Endothelial cell of umbilical vein (primary cell): ENCODE data around the gene TREML1.

Experiments used
- EZH2 ChIP-seq: IDR thresholded peaks from 2 replicates; pipeline ENCODE4 v1.6.1; 2012; ENCODE audit warnings: borderline replicate concordance, low read depth, mild to moderate bottlenecking, moderate library complexity, low read length, inconsistent platforms; ENCODE audit not compliant: severe bottlenecking
- FOS ChIP-seq: IDR thresholded peaks from 2 replicates; pipeline ENCODE4 v1.6.1; 2011; ENCODE audit warnings: mild to moderate bottlenecking, low read length, moderate library complexity, borderline replicate concordance; ENCODE audit not compliant: insufficient read depth
- POLR2A ChIP-seq: IDR thresholded peaks from 2 replicates; pipeline ENCODE4 v1.6.1; 2012; ENCODE audit warnings: low read depth, mild to moderate bottlenecking, control low read depth, low read length
- TF ChIP-seq, protein P1 (sequence below), 2 donors: IDR thresholded peaks; 1 replicate in 1 of 2; 2 replicates in 1 of 2; pipeline ENCODE4 v1.5.1; 2011; ENCODE audit warnings: low read length in 2 of 2, mild to moderate bottlenecking in 2 of 2, moderate library complexity in 2 of 2, control low read depth in 1 of 2, inconsistent platforms in 1 of 2, low read depth in 1 of 2; ENCODE audit not compliant: insufficient read depth in 1 of 2; ENCODE audit errors: extremely low read depth in 1 of 2

DNA sequence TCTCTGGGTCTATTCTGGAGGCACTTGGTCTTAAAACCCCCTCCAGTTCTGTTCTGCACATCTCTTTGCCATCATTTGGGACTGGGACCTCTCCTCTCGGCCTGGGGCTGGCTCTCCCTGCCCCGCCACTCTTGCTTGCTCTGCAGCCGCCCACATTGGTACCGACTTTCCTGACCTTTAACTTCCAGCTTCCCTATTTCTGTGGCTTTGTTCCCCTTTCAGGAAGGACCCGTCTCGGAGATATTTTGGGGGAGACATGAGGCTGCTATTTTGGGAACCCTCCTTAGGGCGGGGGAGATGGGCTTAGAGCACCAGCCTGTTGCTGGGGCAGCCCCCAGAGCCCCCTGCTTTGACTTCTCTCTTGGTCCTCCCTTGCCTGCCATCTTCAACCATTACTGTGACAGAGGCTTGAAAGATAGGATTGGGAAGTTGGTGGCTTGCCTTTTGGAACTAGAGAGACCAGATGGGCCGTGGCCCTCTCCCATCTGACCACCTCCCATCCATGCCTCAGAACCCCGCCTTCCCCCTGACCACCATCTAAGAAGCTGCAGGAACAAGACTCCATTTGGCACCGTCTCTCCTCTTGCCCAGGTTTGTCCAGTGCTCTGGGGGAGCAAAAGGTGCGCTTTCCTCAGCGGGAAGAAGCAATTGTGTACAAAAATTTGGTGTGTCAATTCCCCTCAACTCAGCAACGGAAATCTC lies 7.9 kb upstream of the TREML1 start:
- TF ChIP-seq, protein P1, sequence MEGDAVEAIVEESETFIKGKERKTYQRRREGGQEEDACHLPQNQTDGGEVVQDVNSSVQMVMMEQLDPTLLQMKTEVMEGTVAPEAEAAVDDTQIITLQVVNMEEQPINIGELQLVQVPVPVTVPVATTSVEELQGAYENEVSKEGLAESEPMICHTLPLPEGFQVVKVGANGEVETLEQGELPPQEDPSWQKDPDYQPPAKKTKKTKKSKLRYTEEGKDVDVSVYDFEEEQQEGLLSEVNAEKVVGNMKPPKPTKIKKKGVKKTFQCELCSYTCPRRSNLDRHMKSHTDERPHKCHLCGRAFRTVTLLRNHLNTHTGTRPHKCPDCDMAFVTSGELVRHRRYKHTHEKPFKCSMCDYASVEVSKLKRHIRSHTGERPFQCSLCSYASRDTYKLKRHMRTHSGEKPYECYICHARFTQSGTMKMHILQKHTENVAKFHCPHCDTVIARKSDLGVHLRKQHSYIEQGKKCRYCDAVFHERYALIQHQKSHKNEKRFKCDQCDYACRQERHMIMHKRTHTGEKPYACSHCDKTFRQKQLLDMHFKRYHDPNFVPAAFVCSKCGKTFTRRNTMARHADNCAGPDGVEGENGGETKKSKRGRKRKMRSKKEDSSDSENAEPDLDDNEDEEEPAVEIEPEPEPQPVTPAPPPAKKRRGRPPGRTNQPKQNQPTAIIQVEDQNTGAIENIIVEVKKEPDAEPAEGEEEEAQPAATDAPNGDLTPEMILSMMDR (IDR thresholded peaks at IDR 0.05; ENCODE audit: extremely low read depth in 1 of 2, insufficient read depth in 1 of 2, low read depth in 1 of 2, low read length in 2 of 2) = no peak
- TF ChIP-seq EZH2 (no peak), POLR2A (no peak), FOS (no peak)
